SKM-1 treated with dmso at 0.1 percent for 144 hours (cell line): ENCODE measurements around the gene CACUL1.
"Not testable (repeated sequence)": the region's sequence is repeated elsewhere in the genome, so short reads cannot be mapped to it uniquely, and the experiment has no call there.

Experiments used
- DNase-seq: peaks from one replicate; lab custom pipeline; 2025; ENCODE audit not compliant: unreplicated experiment; lab: John Stamatoyannopoulos, UW

Gene CACUL1

DNA sequence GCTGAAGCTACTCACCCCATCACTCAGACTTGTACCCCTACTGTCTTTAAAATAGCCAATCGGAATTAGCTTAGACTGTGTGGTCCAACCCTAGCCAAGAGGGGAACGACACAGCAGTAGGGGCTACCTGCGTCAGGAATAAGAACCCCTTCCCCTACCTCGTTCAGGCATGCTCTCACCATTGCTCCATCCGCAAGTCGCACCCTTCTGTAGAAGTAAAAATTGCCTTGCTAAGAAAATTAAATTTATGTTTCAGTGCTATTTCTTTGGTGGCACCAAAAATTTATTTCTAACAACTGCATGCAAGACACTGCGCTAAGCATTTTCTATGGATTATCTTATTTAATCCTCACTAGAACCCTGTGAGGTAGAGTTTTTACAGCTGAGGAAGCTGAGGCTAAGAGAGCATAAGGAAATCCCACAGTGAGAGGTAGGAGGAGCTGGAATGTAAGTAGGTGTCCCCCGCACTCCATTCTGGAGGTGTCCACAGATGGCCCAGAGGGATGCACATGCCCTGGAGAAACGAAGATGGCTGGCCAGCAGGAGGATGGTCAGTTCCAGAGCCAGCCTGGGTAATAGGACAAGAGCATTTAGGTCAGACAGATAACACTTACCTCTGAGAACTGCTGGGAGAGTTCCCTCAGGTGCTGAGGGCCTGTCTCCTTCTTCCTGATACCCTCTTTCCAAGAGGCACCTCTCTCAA, 15.3 kb upstream of the CACUL1 start:
- DNase-seq = no peak

DNA sequence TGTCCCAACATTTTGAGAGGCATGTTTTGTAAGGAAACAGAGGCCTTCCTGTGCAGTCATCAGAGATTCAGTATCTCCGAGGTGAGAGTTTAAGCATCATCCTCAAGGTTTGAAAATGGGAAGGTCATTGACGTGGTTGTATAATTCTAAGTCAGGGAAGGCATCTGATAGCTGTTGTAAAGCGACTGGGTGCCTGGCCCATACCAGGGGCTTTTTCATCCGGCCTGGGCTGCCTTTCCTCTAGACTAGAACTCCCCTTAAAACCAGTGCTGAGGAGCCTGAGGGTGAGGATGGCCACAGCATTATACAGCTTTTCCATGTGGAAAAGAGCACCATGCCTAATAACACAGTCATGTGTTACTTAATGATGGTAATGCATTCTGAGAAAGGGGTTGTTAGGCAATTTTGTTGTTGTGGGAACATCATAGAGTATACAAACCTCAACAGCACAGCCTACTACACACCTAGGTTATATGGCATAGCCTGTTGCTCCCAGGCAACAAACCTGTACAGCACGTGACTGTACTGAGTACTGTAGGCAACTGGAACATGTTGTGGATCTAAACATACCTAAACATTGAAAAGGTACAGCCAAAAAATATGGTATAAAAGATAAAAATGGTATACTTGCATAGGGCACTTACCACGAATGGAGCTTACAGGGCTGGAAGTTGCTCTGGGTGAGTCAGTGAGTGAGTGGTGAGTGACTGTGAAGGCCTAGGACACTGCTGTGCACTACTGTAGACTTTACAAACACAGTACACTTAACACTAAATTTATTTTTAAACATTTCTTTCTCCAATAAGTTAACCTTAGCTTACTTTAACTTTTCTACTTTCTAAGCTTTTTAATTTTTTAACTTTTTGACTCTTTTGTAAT, 13.5 kb upstream of the CACUL1 start:
- no peak for DNase-seq

DNA sequence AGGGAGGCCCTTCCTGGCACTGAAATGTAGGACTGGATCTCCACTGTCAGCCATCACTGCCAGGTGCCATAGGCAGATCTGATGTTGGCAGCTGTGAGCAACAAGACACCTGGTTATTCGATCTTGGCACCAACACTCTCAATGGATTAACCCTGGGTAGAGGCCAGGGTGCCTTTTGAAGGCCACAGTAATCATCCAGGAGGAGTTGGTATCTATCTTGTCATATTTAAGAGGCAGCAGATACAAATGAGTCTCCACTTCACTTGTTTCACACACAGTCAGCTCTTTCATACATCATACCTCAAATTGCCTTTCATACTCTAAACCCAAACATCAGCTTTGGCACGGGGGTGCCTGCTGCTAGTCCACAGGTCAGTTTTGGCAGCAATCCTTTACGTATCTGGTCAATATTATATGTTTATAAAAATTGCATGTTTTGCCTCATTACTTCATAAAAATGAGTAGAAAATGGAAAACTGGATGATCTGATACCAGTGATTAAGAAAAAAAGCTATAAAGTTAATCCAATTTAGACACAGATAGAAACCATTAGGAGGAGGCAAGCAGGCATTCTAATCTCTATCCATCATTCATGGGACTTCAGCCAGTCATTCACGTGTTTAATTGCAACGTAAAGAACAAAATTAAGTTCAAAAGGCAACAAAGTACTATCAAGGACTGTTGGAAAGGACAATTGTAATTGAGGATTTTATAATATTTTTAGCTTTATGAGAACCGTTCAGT, 12.7 kb upstream of the CACUL1 start:
- DNase-seq = no peak

DNA sequence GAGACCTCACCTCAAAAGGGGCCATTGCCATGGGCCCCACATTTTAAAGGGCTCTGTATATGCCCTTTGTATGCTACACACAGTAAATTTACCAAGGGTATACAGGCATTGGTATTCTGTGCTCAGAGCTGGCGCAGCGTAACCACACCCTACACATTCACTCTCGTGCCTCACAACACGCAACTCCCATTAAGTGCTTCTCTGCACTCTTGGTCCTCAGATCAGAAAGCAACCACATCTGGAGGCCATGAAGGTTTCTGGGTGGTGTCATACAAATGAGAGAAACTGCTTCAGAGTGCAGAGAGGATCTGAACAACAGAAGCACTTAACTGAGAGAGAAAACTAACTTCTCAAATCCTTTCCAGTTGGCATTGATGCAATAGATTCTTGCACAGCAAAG, 9.4 kb upstream of the CACUL1 start:
- no peak for DNase-seq

DNA sequence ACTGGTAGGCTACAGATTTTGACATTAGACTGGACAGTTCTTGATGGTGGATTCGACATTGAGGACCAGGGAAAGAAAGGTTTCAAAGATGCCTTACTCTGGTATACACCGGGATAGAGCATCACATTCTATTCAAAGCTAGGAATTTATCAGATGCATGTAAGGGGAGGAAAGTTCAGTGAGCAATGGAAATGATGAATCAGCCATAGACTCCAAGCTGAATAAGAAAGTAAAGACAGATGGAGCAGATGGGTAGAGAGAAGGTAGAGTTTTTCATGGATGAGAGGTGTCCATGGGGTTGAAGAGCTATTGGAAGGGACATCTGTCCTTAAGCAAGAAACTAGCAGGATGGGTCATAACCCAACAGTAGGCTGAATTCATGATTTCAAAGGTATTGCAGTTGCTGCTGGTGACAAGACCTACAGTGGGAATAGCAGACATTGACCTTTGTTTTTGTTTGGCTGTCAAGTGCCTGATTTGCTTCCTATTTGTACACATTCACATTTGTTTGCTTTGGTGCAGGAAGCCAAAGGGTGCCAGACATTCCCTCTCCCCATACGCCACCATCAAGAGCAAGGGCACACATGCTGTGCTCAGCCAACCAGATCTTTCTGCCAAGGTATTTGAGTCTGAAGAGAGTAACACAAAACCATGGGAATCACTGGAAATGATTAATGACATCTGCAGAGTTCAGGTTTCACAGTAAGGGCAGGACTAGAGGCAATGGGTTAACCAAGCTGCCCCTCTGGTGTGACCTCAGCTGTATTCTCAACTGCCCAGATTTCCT, 8.6 kb upstream of the CACUL1 start:
- DNase-seq = no peak

DNA sequence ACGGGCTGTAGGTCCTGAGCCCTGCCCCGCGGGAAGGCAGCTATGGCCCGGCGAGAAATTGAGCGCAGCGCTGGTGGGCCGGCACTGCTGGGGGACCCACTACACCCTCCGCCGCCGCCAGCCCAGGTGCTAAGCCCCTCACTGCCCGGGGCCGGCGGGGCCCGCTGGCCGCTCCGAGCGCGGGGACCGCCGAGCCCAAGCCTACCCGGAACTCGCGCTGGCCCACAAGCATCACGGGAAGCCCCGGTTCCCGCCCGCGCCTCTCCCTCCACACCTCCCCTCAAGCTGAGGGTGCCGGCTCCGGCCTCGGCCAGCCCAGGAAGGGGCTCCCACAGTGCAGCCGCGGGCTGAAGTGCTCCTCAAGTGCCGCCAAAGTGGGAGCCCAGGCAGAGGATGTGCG, 5.5 kb upstream of the CACUL1 start:
- no peak for DNase-seq

DNA sequence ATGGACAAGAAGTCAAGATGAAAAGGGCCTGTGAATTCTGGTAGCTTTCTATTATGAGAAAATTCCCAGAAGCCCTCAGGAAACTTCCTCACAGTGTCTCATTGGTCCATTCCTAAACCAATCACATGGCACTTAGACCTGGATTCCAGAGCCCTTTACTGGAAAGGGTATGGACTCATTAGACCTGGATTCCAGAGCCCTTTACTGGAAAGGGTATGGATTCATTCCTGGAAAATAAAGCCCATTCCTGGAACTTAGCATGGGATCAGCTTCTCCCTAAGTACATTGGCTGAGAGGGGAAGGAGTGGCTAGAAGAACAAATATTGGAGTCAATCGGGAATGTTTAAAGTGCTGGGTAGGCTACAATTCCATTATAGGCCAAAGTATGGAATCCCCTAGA, 3.7 kb upstream of the CACUL1 start:
- no peak for DNase-seq

DNA sequence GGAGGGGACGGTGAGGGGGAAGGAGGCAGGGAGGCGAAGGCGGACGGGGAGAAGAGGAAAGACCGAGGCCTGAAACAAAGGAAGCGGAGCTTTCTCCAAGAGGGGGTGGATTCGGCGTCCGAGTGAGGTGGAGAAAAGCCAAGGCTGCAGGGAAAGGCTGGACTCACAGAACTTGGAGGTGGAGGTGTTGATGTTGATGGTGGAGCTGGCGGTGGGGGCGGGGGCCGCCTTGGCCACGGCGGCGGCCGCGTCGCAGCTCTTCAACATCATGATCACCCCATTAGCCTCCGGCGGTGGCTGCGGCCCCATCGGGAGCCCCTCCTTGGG, 578 bp downstream of the CACUL1 start:
- DNase-seq = no peak

DNA sequence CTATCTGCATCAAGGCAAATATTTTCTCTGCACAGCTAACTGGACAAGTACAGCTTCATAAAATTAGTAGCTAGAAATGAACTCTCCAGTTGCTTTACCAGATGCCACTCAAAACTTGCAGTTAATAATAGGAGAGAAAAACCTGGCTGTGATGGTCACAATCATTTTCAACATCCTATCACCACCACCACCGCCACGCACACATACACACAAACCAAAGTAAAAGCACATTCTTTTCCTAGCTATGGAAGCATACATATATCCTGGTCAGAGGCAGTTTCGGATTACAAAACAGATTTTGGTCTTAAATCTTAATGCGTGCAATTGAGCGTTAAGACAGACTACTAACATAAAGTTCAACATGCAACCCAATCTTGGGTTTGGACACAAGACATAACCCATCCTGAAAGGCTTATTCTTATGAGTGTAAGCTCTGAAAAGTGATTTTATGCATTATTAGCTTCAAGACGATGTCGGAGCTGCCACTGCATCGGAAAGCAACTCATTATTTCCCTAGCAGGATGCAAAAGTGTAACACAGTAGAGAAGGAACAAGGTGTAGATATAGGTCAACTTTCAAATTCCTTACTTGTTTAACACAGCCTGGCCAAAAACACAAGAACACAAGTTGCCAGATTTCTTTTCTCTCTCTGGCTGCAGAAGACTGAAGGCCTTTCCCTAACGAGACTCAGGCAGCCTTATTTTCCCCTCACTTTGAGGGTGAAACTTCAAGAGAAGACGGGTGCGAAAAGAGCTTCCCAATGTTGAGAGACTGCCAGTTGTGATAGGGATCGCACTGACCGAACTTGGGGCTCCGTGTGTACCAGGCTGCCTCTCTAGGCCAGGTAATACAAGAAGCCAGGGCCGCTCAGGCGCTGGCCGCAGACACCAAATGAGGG, 1.2 kb downstream of the CACUL1 start:
- DNase-seq = no peak

DNA sequence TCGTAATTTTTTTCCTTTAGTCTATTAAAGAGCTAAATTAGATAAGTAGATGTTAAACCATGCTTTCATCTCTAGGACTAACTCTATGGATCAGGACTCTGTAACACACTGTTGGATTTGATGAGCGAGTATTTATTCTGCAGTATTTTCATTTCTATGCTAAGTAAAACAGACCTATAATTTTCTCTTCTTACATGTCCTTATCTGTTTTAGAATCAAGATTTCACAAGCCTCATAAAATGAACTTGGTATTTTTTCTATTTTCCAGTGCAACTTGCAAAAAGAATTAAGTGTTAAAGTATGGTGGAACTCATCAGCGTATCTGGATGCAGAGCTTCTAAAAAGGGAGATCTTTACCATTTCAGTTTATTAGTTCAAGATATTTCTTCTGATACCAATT, 2.4 kb downstream of the CACUL1 start:
- DNase-seq = no peak

DNA sequence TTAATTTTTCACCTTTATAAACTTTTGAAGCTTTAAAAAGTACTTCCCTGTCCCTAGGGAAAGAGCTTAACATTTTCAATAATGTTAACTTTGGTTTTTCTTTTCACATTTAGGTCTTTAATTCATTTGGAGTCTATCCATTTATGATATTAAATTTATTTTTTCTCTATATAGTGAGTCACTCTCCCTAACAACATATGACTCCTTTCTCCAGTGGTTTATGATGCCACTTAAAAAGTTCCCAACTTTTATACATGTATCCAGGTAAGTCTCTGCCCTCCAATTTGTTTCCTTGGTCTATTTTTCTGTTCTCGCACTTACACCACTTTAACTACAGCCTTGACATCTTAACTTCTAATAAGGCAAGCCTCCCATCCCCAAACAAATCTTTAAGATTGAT, 3.5 kb downstream of the CACUL1 start:
- DNase-seq = no peak

DNA sequence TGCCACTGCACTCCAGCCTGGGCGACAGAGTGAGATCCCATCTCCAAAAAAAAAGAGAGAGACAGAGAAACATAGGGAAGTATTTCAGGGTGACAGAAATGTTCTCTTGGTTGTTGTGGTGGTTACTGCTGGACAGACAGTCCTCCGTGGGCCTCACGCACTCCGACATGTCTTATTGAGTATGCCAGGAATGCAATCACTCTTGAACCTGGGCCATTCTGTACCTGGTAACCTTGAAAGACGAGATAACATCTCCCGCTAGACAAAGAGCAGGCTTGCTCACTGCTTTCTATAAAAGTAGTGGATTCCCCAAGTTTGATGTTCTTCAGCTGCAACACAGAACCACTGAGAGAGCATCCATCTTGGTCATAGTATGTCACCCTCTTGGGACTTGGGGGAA, 6.7 kb downstream of the CACUL1 start:
- no peak for DNase-seq

DNA sequence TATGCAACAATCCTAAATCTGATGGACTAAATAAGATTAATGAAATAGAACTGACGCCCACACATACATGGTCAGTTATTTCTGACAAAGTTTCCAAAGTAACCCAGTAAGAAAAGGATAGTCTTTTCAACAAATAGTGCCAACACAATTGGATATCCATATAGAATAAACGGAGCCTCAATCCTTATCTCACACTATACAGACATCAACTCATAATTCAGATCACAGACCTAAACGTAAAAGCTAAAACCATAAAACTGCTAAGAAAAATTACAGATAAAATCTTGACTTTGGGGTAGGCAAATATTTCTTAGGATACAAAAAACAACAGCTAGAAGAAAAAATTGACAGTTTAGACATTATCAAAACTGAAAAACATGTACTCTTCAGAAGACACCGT, 8.5 kb downstream of the CACUL1 start:
- no peak for DNase-seq

DNA sequence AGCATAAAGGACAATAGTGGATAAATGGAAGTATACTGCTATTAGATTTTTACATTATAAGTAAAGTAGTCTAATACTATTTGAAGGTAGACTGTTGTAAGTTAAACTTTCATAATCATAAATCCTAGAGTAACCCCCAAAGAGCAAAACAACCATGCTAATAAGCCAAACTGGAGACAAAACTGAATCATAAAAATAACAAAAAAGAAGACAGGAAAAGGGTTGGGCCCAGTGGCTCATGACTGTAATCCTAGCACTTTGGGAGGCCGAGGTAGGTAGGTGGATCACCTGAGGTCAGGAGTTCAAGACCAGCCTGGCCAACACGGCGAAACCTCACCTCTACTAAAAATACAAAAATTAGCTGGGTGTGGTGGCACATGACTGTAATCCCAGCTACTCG, 9.7 kb downstream of the CACUL1 start:
- no peak for DNase-seq

DNA sequence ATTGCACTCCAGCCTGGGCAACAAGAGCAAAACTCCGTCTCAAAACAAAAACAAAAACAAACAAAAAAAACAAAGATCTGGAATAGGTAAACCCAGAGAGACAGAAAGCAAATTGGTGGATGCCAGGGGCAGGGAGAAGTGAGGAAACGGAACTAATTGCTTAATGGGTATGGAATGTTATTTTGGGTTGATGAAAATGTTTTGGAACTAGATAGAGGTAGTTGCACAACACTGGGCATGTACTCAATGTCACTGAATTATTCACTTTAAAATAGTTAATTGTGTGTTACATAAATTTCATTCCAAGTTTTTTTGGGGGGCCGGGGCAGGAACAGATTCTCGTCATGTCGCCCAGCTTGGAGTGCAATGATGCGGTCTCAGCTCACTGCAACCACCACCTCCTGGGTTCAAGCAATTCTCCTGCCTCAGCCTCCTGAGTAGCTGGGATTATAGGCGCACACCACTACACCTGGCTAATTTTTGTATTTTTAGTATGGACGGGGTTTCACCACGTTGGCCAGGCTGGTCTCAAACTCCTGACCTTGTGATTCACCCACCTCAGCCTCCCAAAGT, 10.3 kb downstream of the CACUL1 start:
- not testable (repeated sequence) for DNase-seq

DNA sequence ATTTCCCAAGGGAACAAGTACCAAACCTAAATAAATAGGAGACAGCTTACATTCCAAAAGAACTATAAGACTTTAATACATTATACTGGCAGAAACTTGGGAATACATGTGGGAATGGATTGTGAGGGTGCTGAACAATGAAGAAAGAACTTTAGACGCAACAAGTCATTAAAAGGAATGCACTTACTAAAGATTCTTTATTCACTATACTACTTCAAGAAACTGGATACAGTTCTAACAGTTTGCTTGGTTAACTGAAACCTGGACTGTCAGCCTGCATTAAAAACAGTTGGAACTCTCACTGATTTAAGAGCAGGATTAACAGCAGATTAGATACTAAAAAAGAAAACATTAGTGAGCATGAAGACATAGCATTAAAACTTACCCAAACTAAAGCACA, 12.0 kb downstream of the CACUL1 start:
- DNase-seq = no peak

DNA sequence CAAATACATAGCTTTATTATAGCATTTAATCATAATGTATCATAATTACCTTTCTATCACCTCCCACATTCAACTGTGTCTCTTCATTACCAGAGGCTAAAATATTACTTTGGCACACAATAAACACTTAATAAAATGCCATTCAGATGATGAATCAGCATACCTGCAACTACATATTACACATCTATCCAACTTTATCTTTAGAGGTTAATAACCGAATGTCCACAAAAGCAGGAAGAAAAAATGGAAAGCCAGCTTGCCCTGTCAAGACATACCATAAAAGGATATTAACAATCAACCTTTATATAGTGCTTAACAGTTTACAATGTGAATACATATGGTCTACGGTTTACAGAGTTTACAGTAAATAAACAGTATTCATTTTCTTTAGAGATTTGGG, 12.7 kb downstream of the CACUL1 start:
- no peak for DNase-seq

DNA sequence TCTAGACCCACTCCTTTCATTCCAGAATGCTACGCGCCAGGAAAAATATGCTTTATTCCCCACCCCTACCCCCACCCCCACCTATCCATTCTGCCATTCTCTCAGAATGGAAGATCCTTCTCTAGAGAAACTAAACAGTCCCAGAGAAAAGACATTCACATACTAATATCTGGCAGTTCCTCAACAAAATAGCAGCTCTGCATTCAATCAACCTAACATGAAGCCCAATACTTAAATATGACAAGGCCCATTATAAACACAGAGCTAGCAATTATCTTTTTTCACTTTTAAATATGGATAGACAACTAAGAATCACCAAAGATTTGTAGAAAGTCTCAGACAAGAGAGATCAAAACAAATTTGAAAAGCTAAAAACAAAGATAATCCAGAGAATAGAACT, 16.4 kb downstream of the CACUL1 start:
- no peak for DNase-seq

DNA sequence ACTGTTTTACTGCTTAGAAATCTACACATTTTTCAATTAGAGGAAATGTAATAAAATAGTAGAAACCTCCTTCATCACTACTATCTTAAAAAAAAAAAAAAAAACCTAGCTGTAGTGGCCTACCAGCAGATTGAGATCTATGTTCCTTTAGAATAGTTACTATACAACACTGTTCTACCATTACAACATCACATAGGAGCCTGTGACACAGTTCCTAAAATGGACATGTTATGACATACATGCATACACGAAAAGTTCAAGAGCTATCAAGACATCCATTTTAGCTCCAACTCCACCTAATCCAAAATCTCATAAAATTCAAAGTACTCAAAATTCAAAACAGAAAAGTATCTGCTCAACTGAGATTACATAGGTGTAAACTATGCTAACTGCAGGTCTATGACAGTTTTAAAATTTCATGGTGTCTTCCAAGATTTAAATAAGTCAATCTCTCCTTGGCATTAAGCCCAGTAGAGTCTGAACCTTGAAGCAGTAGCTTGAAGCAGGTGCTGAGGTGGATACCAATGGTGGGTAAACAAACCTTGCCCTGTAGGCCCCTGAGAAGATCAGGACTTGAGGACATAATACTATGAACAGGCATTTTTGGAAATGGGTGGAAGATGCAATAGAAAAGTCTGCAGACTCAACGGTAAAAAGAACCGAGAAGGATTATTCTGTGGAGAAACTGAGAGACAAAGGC, 17.0 kb downstream of the CACUL1 start:
- DNase-seq = no peak
